ENCODE results near the gene POLR3B. TPM values are rescaled to one million over a fixed set of nuclear protein-coding genes. Genes with fewer than 3 reads are reported as not detected.

Gene POLR3B
- total and polyA plus RNA-seq, 2 of the 8 experiments (the other 6 are each of a cell fraction or from before 2014, with no cell fraction given): 5.0 to 13.2 TPM

DNA sequence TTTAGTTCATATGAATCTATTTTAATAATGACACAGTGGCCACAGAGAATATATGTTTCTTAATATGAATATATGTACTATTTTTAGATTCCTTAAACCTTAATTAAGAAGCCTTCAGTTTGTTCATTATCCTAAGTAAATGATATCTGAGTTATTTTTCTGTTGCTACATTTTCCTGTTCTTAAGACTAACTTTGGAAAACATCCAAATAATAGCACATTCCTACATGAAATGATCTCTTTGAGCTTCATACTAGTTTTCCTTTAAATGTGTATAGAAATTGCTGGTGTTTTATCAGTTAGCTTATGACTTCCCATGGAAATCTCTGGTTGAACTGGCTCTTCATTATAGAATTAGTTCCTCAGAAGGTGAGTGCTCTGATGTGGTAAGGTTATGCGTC is 72.1 kb downstream of the POLR3B start (continued):
- TF ChIP-seq, protein P1, sequence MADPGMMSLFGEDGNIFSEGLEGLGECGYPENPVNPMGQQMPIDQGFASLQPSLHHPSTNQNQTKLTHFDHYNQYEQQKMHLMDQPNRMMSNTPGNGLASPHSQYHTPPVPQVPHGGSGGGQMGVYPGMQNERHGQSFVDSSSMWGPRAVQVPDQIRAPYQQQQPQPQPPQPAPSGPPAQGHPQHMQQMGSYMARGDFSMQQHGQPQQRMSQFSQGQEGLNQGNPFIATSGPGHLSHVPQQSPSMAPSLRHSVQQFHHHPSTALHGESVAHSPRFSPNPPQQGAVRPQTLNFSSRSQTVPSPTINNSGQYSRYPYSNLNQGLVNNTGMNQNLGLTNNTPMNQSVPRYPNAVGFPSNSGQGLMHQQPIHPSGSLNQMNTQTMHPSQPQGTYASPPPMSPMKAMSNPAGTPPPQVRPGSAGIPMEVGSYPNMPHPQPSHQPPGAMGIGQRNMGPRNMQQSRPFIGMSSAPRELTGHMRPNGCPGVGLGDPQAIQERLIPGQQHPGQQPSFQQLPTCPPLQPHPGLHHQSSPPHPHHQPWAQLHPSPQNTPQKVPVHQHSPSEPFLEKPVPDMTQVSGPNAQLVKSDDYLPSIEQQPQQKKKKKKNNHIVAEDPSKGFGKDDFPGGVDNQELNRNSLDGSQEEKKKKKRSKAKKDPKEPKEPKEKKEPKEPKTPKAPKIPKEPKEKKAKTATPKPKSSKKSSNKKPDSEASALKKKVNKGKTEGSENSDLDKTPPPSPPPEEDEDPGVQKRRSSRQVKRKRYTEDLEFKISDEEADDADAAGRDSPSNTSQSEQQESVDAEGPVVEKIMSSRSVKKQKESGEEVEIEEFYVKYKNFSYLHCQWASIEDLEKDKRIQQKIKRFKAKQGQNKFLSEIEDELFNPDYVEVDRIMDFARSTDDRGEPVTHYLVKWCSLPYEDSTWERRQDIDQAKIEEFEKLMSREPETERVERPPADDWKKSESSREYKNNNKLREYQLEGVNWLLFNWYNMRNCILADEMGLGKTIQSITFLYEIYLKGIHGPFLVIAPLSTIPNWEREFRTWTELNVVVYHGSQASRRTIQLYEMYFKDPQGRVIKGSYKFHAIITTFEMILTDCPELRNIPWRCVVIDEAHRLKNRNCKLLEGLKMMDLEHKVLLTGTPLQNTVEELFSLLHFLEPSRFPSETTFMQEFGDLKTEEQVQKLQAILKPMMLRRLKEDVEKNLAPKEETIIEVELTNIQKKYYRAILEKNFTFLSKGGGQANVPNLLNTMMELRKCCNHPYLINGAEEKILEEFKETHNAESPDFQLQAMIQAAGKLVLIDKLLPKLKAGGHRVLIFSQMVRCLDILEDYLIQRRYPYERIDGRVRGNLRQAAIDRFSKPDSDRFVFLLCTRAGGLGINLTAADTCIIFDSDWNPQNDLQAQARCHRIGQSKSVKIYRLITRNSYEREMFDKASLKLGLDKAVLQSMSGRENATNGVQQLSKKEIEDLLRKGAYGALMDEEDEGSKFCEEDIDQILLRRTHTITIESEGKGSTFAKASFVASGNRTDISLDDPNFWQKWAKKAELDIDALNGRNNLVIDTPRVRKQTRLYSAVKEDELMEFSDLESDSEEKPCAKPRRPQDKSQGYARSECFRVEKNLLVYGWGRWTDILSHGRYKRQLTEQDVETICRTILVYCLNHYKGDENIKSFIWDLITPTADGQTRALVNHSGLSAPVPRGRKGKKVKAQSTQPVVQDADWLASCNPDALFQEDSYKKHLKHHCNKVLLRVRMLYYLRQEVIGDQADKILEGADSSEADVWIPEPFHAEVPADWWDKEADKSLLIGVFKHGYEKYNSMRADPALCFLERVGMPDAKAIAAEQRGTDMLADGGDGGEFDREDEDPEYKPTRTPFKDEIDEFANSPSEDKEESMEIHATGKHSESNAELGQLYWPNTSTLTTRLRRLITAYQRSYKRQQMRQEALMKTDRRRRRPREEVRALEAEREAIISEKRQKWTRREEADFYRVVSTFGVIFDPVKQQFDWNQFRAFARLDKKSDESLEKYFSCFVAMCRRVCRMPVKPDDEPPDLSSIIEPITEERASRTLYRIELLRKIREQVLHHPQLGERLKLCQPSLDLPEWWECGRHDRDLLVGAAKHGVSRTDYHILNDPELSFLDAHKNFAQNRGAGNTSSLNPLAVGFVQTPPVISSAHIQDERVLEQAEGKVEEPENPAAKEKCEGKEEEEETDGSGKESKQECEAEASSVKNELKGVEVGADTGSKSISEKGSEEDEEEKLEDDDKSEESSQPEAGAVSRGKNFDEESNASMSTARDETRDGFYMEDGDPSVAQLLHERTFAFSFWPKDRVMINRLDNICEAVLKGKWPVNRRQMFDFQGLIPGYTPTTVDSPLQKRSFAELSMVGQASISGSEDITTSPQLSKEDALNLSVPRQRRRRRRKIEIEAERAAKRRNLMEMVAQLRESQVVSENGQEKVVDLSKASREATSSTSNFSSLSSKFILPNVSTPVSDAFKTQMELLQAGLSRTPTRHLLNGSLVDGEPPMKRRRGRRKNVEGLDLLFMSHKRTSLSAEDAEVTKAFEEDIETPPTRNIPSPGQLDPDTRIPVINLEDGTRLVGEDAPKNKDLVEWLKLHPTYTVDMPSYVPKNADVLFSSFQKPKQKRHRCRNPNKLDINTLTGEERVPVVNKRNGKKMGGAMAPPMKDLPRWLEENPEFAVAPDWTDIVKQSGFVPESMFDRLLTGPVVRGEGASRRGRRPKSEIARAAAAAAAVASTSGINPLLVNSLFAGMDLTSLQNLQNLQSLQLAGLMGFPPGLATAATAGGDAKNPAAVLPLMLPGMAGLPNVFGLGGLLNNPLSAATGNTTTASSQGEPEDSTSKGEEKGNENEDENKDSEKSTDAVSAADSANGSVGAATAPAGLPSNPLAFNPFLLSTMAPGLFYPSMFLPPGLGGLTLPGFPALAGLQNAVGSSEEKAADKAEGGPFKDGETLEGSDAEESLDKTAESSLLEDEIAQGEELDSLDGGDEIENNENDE (IDR thresholded peaks at IDR 0.05; ENCODE audit: insufficient replicate concordance, low read length): no peak
- no peak for TF ChIP-seq HDAC2 (IDR thresholded peaks at IDR 0.05; ENCODE audit: borderline replicate concordance in 1 of 2, low read depth in 2 of 2, low read length in 2 of 2)
- no peak for TF ChIP-seq SRF (IDR thresholded peaks at IDR 0.05; ENCODE audit: low read depth, low read length)
- no peak for TF ChIP-seq TCF12 (IDR thresholded peaks at IDR 0.05; ENCODE audit: low read depth, low read length)
- TF ChIP-seq TEAD4 (IDR thresholded peaks at IDR 0.05; ENCODE audit: low read depth, low read length): no peak
- no peak for TF ChIP-seq CHD1 (IDR thresholded peaks at IDR 0.05; ENCODE audit: low read depth, low read length)
- TF ChIP-seq GTF2F1 (IDR thresholded peaks at IDR 0.05; ENCODE audit: borderline replicate concordance, low read depth, low read length): no peak

Measured in H1 (cell line).